Esophagus squamous epithelium (tissue), 5 donors: Measurements from ENCODE around the gene TNFRSF14. TPM values are rescaled to one million over a fixed set of nuclear protein-coding genes. Genes with fewer than 3 reads are reported as not detected.
A peak's percentile ranks its signal among the peaks of the same experiment; 100 is the strongest.
"Not testable (repeated sequence)": the region's sequence is repeated elsewhere in the genome, so short reads cannot be mapped to it uniquely, and the experiment has no call there.

Experiments
- DNase-seq: peaks from one replicate; lab custom pipeline; 2025; lab: John Stamatoyannopoulos, UW
- H3K27ac ChIP-seq, 4 donors: fragments of 200-600 bp; sonication (generic); one replicate each; pipeline ENCODE4 v1.5.1; 2016 to 2019; ENCODE audit warnings: mild to moderate bottlenecking in 1 of 4
- H3K27me3 ChIP-seq, 4 donors: fragments of 200-600 bp; sonication (generic); 1 replicate in 3 of 4; 2 replicates in 1 of 4; pipeline versions ENCODE4 v1.5.1 to v1.6.0; 2017 to 2021; ENCODE audit warnings: antibody characterized with exemption in 1 of 4
- H3K36me3 ChIP-seq, 3 donors: fragments of 200-600 bp; sonication (generic); one replicate each; pipeline ENCODE4 v1.5.1; 2016 to 2019
- H3K4me1 ChIP-seq, 3 donors: fragments of 200-600 bp; sonication (generic); one replicate each; pipeline ENCODE4 v1.5.1; 2017 to 2019
- H3K4me3 ChIP-seq, 4 donors: fragments of 200-600 bp; sonication (generic); 1 replicate in 3 of 4; 2 replicates in 1 of 4; pipeline ENCODE4 v1.5.1; 2016 to 2019; ENCODE audit warnings: mild to moderate bottlenecking in 2 of 4, moderate library complexity in 1 of 4
- H3K9me3 ChIP-seq, 3 donors: fragments of 200-600 bp; sonication (generic); one replicate each; pipeline ENCODE4 v1.5.1; 2016 to 2019
- CTCF ChIP-seq, 6 experiments: fragments of 450-650 bp in 4 of 6; fragments of 200-600 bp in 2 of 6; sonication (generic) in 2 of 6; IDR thresholded peaks; one replicate each; pipeline ENCODE4 v1.5.1; 2016 to 2019; ENCODE audit warnings: antibody characterized with exemption in 6 of 6, mild to moderate bottlenecking in 4 of 6, moderate library complexity in 4 of 6
- POLR2A ChIP-seq, 4 donors: fragments of 450-650 bp; IDR thresholded peaks; one replicate each; pipeline ENCODE4 v1.6.1; 2017; ENCODE audit warnings: antibody characterized with exemption in 4 of 4, mild to moderate bottlenecking in 4 of 4, moderate library complexity in 3 of 4
- WGBS, 2 donors: methylation state at CpG; one replicate each; pipeline ENCODE4 v1.1.5; 2018; 5-methylcytosine and 5-hydroxymethylcytosine counted together
- intact Hi-C: fragments of 100-400 bp; cut with DNase I; formaldehyde crosslinking; loops from one replicate; pipeline ENCODE4 v1.15.0; 2022
- total RNA-seq, 4 donors: library from RNA; depleted of rRNA; stranded (reverse); fragments of >200 nt; gene quantifications; one replicate each; pipeline ENCODE4 v1.1.0, GENCODE V29; 2016
- donor health status: DM: yes; HTN: yes; CAD: no.

The TNFRSF14 gene
- total RNA-seq, 4 donors from 2014 or later, result 13.8 to 39.5 (median 19.6) TPM

GRCh38 chr1:2552189-2552588 is 4.0 kb upstream of the TNFRSF14 start:
- DNase-seq, result no peak
- 64 to 81% methylated on average over 16 to 19 of the region's 26 CpGs for WGBS, 2 donors
- intact Hi-C loops, result no loop called here
- no peaks in the 10 kb centered on the region for H3K9me3 ChIP-seq
- no peaks in the 10 kb centered on the region for H3K36me3 ChIP-seq
- H3K27ac ChIP-seq, result no peak overlapping the region
- H3K27me3 ChIP-seq, result no peaks in the 10 kb centered on the region
- no peak for TF ChIP-seq CTCF (IDR thresholded peaks at IDR 0.05)
- no peak for TF ChIP-seq POLR2A (IDR thresholded peaks at IDR 0.05)
- peaks cover 37 to 66% (median 43%) of the 10 kb centered on the region in 3 donors for H3K4me1 ChIP-seq
- H3K4me3 ChIP-seq, result no peak overlapping the region

DNA sequence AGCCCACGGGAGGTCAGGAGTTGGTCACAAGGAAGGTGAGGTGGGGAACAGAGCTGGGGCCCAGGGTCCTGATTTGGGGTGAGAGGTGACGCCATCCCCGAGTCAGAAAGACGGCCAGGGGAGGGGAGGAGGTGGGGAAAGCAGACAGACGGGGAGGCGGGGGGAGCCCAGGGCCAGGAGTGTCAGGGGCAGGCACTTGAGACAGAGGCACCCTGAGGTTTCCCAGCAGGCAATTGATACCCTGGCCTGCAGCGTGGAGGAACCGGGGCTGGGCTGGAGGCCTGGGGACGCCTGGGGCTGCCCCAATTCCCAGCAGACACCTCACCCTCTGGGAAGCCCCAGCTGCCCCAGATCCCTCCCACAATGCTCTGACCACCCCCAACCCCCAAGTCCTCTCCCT is 3.1 kb upstream of the TNFRSF14 start:
- H3K9me3 ChIP-seq, intact Hi-C loops, H3K4me3 ChIP-seq, DNase-seq, H3K27me3 ChIP-seq, H3K36me3 ChIP-seq, H3K27ac ChIP-seq: not testable (repeated sequence)
- peaks cover 34 to 66% (median 43%) of the 10 kb centered on the region in 3 donors for H3K4me1 ChIP-seq
- WGBS, 2 donors, result no CpG with 5 or more reads among the region's 9 CpGs

DNA sequence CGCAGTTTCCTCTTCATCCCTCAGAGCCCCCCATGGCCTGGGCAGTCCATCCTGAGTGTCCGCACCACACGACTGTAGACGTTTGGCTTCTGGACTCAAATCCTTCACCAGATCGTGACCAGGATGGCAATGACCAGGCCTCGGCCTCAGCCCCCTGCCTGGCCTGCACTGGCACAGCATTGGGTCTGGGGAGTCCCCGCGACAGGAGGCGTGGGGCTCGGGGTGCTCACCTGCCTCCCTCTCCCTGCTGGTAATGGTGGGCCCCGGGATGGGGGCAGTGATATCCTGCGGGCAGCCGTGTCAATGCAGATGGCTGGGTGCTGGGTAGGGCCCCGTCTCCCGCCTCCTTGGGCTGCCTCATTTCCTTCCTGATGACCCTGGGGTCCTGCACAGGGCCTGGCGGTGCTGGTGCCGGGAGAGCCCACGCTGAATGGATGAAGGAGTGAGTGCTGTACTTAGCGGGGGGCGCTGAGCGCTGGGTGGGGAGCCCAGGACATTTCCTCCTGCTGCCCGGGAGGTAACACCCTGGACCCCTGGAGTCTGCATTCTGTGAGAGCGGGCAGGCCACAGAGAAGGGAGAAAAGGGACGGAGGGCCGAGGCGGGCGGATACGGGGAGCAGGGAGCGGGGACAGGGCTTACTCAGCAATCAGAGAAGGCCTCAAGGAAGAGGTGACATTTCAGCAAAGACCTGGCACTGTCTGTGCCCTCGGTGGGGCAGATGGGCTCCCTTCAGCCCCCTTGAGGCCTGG is 2.1 kb upstream of the TNFRSF14 start:
- no peak for DNase-seq
- H3K4me3 ChIP-seq, result no peak overlapping the region
- H3K9me3 ChIP-seq, result no peaks in the 10 kb centered on the region
- H3K4me1 ChIP-seq, result peaks cover 26 to 66% (median 41%) of the 10 kb centered on the region in 3 donors
- intact Hi-C loops, result no loop called here
- H3K36me3 ChIP-seq, result peaks cover 0 to 10% (median 5%) of the 10 kb centered on the region in 3 donors
- no peak for TF ChIP-seq POLR2A (IDR thresholded peaks at IDR 0.05)
- no peak for TF ChIP-seq CTCF (IDR thresholded peaks at IDR 0.05)
- H3K27ac ChIP-seq, result peak overlapping the region in 3 of 4 donors; percentile 28 to 90 (median 89)
- H3K27me3 ChIP-seq, result no peaks in the 10 kb centered on the region
- WGBS, 2 donors, result 78 to 83% methylated on average over 4 to 13 of the region's 30 CpGs

DNA sequence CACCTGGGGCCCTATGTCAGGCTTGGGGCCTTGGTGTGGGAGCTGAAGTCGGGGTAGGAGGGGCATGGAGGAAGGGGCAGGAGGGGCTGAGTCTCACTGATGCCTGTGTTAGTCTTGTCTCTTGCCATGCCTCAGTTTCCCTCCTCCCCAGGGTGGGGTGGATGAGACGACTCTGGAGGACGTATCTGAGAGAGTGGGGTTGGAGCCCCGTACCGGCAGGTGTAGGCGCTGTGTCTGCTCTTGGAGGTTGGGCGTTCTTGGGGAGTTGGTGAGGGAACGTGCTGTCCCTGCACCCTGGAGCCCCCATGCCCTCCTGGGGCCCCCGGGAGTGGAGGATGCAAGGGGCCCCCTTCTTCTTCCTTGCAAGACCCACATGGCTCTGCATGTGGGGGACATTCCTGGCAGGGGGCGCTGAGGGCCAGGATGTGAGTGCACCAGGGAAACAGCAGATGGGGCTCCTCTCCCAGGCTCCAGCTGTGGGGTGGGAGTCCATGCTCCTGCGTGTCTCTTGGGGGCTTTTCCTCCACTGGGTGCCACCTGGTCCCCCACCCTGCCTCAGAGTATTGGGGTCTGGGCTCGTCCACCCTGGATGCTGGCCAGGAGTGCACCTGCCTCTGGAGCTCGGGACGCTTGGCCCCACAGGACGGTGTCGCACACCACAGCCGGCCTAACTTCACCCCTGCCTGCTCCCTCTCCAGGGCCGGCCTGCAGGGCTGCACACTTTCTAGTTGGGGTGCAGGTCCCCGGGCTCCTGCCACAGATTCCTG is 1.4 kb upstream of the TNFRSF14 start:
- H3K9me3 ChIP-seq, result no peaks in the 10 kb centered on the region
- 33 to 59% methylated on average over 3 to 13 of the region's 19 CpGs for WGBS, 2 donors
- H3K27ac ChIP-seq, result peak overlapping the region; percentile 89 to 96 (median 90)
- H3K4me3 ChIP-seq, result peak overlapping the region in 3 of 4 donors; percentile 55 to 79 (median 71)
- H3K36me3 ChIP-seq, result peaks cover 0 to 18% (median 12%) of the 10 kb centered on the region in 3 donors
- peak; percentile 12 to 62 (median 34) for TF ChIP-seq CTCF (IDR thresholded peaks at IDR 0.05)
- no peak for TF ChIP-seq POLR2A (IDR thresholded peaks at IDR 0.05)
- DNase-seq, result no peak
- H3K27me3 ChIP-seq, result no peaks in the 10 kb centered on the region
- intact Hi-C loops, result no loop called here
- H3K4me1 ChIP-seq, result peaks cover 22 to 66% (median 34%) of the 10 kb centered on the region in 3 donors

- TF ChIP-seq CTCF (IDR thresholded peaks at IDR 0.05), result no peak
- TF ChIP-seq POLR2A (IDR thresholded peaks at IDR 0.05), result peak in 2 of 4 donors; percentile 65 to 83
- 0% methylated on average over 8 to 15 of the region's 26 CpGs for WGBS, 2 donors
- Histone ChIP-seq H3K4me3 (peak overlapping the region; percentile 55 to 79 (median 68)), H3K27ac (peak overlapping the region; percentile 89 to 96 (median 90)), H3K9me3 (no peaks in the 10 kb centered on the region), H3K4me1 (peaks cover 22 to 59% (median 34%) of the 10 kb centered on the region in 3 donors), H3K36me3 (peaks cover 0 to 28% (median 15%) of the 10 kb centered on the region in 3 donors), H3K27me3 (no peaks in the 10 kb centered on the region)
- intact Hi-C loops, result no loop called here
- DNase-seq, result peak; percentile 48
Observed at GRCh38 chr1:2555634-2556276, 416 bp upstream of the TNFRSF14 start.
